ENCODE results near the gene CLIC3. TPM values are rescaled to one million over a fixed set of nuclear protein-coding genes. Genes with fewer than 3 reads are reported as not detected.

CLIC3 gene
- total RNA-seq, 1 experiment from 2014 or later: not detected

- Histone ChIP-seq H3K4me1 (ENCODE audit: insufficient read depth, low read length, poor library complexity, severe bottlenecking) (peaks cover 31% of the 10 kb centered on the region), H3K27ac (ENCODE audit: low read depth, low read length, poor library complexity, severe bottlenecking) (no peak overlapping the region), H3K9me3 (ENCODE audit: low read depth, low read length, poor library complexity, severe bottlenecking) (no peaks in the 10 kb centered on the region), H3K4me3 (ENCODE audit: low read depth, low read length, poor library complexity, severe bottlenecking) (peak overlapping the region; percentile 76), H3K36me3 (ENCODE audit: insufficient read depth, low read length, poor library complexity, severe bottlenecking) (peaks cover 12% of the 10 kb centered on the region), H3K27me3 (replicated peaks; ENCODE audit: insufficient read depth, low read depth, low read length, poor library complexity) (no peaks in the 10 kb centered on the region)
- no peak for DNase-seq (ENCODE audit: low spot score)
- ChIA-PET CTCF (interaction anchor here (1.2 kb wide), 1 partner anchor 9 kb away, joined by 3 read pairs; no protein-coding TSS in a partner anchor), POLR2A (ENCODE audit: low non-redundant PET) (no interaction called here)
- intact Hi-C loops (cut with micrococcal nuclease; ENCODE audit: unreplicated experiment): loop anchor here (5.0 kb wide), 2 partner anchors 73 to 193 kb away; no protein-coding TSS in a partner anchor
- BruUV-seq (replicated peaks): no TSS peak
- no peak for TF ChIP-seq EZH2 (IDR thresholded peaks at IDR 0.05; ENCODE audit: borderline replicate concordance, low read depth, low read length, poor library complexity, severe bottlenecking)
Measured at GRCh38 chr9:137044502-137045177, 48.3 kb upstream of the CLIC3 start.

GRCh38 chr9:137044037-137044436 is 47.7 kb upstream of the CLIC3 start:
- CTCF ChIA-PET: interaction anchor here (1.2 kb wide), 1 partner anchor 8 kb away, joined by 3 read pairs; no protein-coding TSS in a partner anchor
- TSS peak; percentile 53 for BruUV-seq (replicated peaks)

DNA sequence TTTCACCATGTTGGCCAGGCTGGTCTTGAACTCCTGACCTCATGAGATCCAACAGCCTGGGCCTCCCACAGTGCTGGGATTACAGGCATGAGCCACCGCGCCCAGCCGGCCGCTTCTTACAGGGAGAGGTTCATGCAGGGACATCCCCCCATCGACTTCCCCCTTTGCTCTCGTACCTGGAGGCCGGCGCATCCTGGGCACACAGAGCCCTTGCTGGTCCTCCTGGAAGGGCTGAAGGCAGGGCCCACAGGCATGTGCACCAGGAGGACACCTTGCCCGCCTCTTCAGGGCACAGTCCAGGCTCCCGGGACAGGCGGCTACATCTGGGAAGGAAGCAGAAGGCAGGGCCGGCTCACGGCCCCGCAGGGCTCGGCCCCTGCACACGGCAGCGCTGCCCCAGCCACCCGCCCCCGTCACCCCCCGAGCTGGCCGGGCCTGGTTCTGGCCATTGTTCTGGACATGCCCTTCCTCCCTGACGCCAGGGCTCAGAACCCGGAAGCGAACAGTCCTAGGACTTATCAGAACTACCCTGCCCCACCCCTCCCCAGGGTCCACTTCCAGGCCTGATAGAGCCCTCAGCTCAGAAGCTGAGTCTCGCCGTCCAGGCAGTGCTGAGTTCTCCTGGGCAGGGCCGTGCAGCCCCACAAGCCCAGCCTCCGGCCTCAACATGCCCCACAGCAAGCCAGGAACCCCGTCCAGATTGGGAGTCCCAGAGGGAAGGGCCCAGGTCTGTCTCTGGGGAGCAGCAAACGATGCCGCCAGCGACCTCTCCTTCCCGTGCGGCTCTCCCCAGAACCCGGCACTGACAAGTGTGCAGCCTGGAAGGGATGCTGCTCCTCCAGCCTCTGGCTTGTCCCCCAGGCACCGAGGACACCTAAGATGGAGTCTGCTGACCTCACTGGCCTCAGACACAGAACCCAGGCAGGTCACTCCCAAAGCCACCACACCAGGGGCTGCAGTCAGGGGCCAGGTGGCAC is 46.7 kb upstream of the CLIC3 start:
- CTCF ChIA-PET: interaction anchor here (0.6 kb wide), 1 partner anchor 15 kb away, joined by 5 read pairs; no protein-coding TSS in a partner anchor
- H3K36me3 ChIP-seq (ENCODE audit: insufficient read depth, low read length, poor library complexity, severe bottlenecking): peaks cover 19% of the 10 kb centered on the region

More at GRCh38 chr9:137044037-137044436, 47.7 kb upstream of the CLIC3 start:
- peaks cover 31% of the 10 kb centered on the region for H3K4me1 ChIP-seq (ENCODE audit: insufficient read depth, low read length, poor library complexity, severe bottlenecking)
- no peak for DNase-seq (ENCODE audit: low spot score)
- no peaks in the 10 kb centered on the region for H3K9me3 ChIP-seq (ENCODE audit: low read depth, low read length, poor library complexity, severe bottlenecking)
- TF ChIP-seq CTCF (conservative IDR thresholded peaks at IDR 0.05; ENCODE audit: low read depth, low read length) (no peak), EZH2 (IDR thresholded peaks at IDR 0.05; ENCODE audit: borderline replicate concordance, low read depth, low read length, poor library complexity, severe bottlenecking) (no peak)
- POLR2A ChIA-PET (ENCODE audit: low non-redundant PET): no interaction called here
- H3K36me3 ChIP-seq (ENCODE audit: insufficient read depth, low read length, poor library complexity, severe bottlenecking): peaks cover 18% of the 10 kb centered on the region
- intact Hi-C loops (cut with micrococcal nuclease; ENCODE audit: unreplicated experiment): no loop called here
- H3K4me3 ChIP-seq (ENCODE audit: low read depth, low read length, poor library complexity, severe bottlenecking): no peak overlapping the region
- no peaks in the 10 kb centered on the region for H3K27me3 ChIP-seq (replicated peaks; ENCODE audit: insufficient read depth, low read depth, low read length, poor library complexity)
- no peak overlapping the region for H3K27ac ChIP-seq (ENCODE audit: low read depth, low read length, poor library complexity, severe bottlenecking)

More for the DNA sequence above, 46.7 kb upstream of the CLIC3 start:
- no TSS peak for BruUV-seq (replicated peaks)
- H3K4me3 ChIP-seq (ENCODE audit: low read depth, low read length, poor library complexity, severe bottlenecking): no peak overlapping the region
- TF ChIP-seq CTCF (conservative IDR thresholded peaks at IDR 0.05; ENCODE audit: low read depth, low read length) (no peak), EZH2 (IDR thresholded peaks at IDR 0.05; ENCODE audit: borderline replicate concordance, low read depth, low read length, poor library complexity, severe bottlenecking) (no peak)
- H3K27ac ChIP-seq (ENCODE audit: low read depth, low read length, poor library complexity, severe bottlenecking): no peak overlapping the region
- POLR2A ChIA-PET (ENCODE audit: low non-redundant PET): no interaction called here
- H3K27me3 ChIP-seq (replicated peaks; ENCODE audit: insufficient read depth, low read depth, low read length, poor library complexity): no peaks in the 10 kb centered on the region
- DNase-seq (ENCODE audit: low spot score): no peak
- H3K9me3 ChIP-seq (ENCODE audit: low read depth, low read length, poor library complexity, severe bottlenecking): no peaks in the 10 kb centered on the region
- peaks cover 28% of the 10 kb centered on the region for H3K4me1 ChIP-seq (ENCODE audit: insufficient read depth, low read length, poor library complexity, severe bottlenecking)
- intact Hi-C loops (cut with micrococcal nuclease; ENCODE audit: unreplicated experiment): no loop called here

All from A673 (cell line).